ENCODE results near the gene BMP6.

DNA sequence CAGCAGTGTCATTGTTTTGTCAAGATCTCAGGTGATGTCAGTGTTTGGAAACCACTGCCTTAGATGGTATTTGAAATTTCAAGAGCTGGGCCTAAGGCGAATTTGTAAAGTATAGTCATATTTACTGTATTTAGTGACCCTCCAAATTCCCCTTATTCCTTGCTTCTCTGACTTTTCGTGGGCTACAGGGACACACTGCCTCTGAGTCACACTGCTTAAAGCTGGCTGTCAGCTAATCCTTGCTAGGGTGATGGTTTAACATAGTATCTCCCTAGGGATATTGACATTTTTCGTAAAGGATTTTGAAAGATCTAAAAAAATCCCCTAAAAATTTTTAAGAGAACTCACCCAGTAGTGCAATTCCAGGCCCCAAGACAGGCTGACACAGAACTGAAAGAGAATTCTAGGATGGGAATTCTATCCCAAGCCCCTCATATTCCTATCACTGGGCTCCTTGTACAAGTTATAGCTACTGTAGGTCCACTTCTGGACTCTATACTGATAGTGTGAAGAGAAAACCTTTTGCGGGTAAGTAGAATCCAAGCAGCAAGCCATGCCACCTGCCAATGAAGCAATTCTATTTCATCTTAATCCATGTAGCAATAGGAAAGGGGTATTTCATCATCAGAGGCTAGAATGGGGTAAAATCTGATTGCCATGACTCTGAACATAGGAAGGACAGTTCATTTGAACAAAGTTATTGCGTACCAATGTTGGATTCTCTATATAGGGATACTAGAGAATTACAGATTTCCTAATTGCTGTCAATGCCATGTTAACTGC, 4.3 kb downstream of the BMP6 start:
- TF ChIP-seq EP300 (IDR thresholded peaks at IDR 0.05) (no peak), POLR2A (IDR thresholded peaks at IDR 0.05) (no peak)
- TF ChIP-seq, protein P1, sequence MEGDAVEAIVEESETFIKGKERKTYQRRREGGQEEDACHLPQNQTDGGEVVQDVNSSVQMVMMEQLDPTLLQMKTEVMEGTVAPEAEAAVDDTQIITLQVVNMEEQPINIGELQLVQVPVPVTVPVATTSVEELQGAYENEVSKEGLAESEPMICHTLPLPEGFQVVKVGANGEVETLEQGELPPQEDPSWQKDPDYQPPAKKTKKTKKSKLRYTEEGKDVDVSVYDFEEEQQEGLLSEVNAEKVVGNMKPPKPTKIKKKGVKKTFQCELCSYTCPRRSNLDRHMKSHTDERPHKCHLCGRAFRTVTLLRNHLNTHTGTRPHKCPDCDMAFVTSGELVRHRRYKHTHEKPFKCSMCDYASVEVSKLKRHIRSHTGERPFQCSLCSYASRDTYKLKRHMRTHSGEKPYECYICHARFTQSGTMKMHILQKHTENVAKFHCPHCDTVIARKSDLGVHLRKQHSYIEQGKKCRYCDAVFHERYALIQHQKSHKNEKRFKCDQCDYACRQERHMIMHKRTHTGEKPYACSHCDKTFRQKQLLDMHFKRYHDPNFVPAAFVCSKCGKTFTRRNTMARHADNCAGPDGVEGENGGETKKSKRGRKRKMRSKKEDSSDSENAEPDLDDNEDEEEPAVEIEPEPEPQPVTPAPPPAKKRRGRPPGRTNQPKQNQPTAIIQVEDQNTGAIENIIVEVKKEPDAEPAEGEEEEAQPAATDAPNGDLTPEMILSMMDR (IDR thresholded peaks at IDR 0.05) = no peak
